Loucy (cell line): ENCODE measurements around the gene SPI1.

ENCODE experiments used
- CTCF ChIP-seq: fragments of 200-600 bp; sonication (generic); conservative IDR thresholded peaks from 2 replicates; pipeline ENCODE4 v1.5.1; 2014; ENCODE audit warnings: mild to moderate bottlenecking, antibody characterized with exemption, low read length
- EZH2phosphoT487 ChIP-seq: fragments of 200-600 bp; IDR thresholded peaks from 2 replicates; pipeline ENCODE4 v1.6.1; 2018; ENCODE audit warnings: antibody characterized with exemption, mild to moderate bottlenecking, moderate library complexity, borderline replicate concordance

GRCh38 chr11:47413908-47414684 is 35.7 kb upstream of the SPI1 start:
- no peak for TF ChIP-seq CTCF
- no peak for TF ChIP-seq EZH2phosphoT487
